AG09319 (cell line): ENCODE measurements around the gene NT5C1A.

Experiments
- DNase-seq: peaks from one replicate; pipeline ENCODE4 v3.0.0-alpha.2; 2010; ENCODE audit warnings: low read depth; ENCODE audit errors: extremely low read depth
- CTCF ChIP-seq: IDR thresholded peaks from 2 replicates; pipeline ENCODE4 v1.5.1; 2011; ENCODE audit warnings: low read depth, mild to moderate bottlenecking, inconsistent platforms, low read length, moderate library complexity

The NT5C1A gene

GRCh38 chr1:39625462-39626273 is 46.2 kb downstream of the NT5C1A start:
- DNase-seq: no peak
- no peak for TF ChIP-seq CTCF

DNA sequence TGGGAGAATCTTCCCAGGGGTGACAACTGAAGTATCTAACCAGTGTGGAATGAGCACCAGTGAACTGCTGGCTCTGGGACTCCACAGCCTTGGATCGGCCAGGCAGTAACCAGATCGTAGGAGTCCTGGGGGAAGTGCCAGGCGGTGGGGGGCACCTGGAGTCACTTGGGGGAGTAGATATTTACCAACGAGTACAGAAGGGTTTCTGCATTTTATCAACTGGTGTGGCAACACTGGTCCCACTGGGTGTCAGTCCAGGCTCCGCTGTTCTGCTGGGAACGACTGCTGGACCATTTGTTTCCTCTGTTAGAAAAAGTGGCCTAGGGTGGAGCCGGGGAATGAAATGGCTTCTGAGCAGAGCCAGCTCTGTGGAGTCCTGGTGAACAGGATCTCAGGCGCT is 46.9 kb downstream of the NT5C1A start:
- no peak for DNase-seq
- TF ChIP-seq CTCF: no peak

- DNase-seq: no peak
- no peak for TF ChIP-seq CTCF
Measured at GRCh38 chr1:39623053-39623452, 48.9 kb downstream of the NT5C1A start.

GRCh38 chr1:39622427-39622826 is 49.5 kb downstream of the NT5C1A start:
- no peak for TF ChIP-seq CTCF
- DNase-seq: no peak

GRCh38 chr1:39620659-39621165 is 51.2 kb downstream of the NT5C1A start:
- no peak for DNase-seq
- TF ChIP-seq CTCF: no peak

DNA sequence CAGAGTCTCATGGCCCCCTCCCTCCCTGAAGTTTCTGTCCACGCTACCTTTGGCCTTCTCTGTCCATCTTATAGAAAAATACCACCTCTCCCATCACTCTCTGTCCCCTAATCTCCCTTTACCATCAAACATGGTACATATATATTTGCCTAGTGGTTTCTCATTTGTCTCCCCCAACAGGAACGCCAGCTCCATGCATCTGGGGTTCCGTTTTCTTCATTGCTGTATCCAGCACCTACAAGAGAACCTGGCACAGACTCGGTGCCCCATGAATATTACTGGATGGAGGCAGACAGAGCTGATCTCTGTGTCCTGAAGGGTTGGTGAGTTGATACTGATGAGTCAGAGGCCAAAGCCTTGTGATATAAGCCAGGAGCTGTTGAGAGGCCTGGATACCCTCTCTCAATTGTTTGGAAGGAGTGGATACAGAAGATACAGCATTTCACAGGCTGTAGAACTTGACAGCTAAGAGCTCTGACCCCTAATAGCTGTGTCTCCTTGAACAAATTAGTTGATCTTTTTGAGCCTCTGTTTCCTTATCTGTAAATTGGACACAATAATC is 54.3 kb downstream of the NT5C1A start:
- TF ChIP-seq CTCF: no peak
- DNase-seq: no peak

DNA sequence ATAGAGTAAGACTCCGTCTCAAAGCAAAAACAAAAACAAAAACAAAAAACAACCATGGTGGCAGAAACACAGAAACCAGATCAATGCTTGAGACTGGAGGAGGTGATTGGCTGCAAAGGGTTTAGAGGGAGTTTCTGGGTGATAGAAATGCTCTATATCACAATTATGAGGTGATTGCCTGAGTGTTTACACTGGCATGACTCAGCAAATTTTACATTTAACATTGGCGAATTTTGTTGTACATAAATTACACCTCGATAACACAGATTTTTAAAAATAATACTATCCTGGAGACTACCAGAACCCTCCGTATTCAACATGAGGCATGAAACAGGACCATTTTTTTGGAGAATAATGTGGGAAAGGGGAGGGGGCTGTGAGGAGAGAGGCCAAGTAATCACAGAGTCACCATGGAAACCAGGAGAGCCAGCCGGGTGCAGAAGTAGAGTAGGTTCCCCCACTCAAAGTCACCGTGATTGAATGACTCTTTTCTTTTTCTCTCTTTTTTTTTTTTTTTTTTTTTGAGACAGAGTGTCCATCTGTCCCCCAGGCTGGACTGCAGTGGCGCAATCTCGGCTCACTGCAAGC is 56.7 kb downstream of the NT5C1A start:
- DNase-seq: no peak
- no peak for TF ChIP-seq CTCF
